SK-N-MC (cell line): ENCODE measurements around the gene OPRL1.

Experiments used
- EZH2 ChIP-seq: fragments of 200-600 bp; sonication (generic); IDR thresholded peaks from one replicate; pipeline ENCODE4 v1.6.1; 2017; ENCODE audit warnings: antibody characterized with exemption
- FOXP2 ChIP-seq: optimal IDR thresholded peaks from 2 replicates; pipeline ENCODE3; 2011; ENCODE audit warnings: mild to moderate bottlenecking, moderate library complexity; ENCODE audit not compliant: insufficient read depth; ENCODE audit errors: extremely low read length, control extremely low read depth
- POLR2AphosphoS5 ChIP-seq: IDR thresholded peaks from 2 replicates; pipeline ENCODE4 v1.6.1; 2012; ENCODE audit warnings: mild to moderate bottlenecking, low read depth, low read length, borderline replicate concordance

DNA sequence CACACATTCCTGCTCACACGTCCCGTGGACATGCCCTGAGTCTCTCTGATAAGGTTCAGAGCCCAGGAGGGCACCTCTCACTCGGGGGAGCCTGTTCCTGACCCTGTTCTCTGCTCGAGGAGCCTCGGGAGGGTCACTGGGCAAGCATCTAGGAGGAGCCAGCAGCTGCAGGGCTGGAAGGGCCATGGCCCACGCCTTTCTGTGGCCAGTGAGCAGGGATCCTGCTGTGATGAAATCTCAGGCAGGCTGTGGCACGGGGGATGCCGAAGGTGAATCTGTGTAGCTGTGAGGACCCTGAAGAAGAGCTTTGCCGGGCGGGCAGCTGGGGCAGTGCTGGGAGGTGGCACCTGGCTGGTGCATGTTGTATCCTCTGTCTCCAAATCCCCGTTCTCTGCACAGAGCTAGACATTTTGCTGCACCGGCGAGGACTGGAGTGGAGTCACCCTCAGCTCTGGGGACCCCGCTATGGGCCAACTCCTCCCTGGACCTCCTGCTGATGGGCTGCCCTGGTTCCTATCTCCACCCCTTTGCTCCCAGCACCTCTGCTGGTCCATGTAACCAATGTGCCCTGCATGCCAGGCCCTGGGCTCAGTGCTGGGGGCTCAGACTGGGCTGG is 34.6 kb downstream of the OPRL1 start:
- TF ChIP-seq EZH2 = no peak
- no peak for TF ChIP-seq POLR2AphosphoS5
- no peak for TF ChIP-seq FOXP2
